ENCODE results near the gene SPTBN5.

- no peak for TF ChIP-seq CTCF (IDR thresholded peaks at IDR 0.05; ENCODE audit: low read depth, low read length, poor library complexity, severe bottlenecking)
- no peak for TF ChIP-seq EZH2phosphoT487 (IDR thresholded peaks at IDR 0.05; ENCODE audit: borderline replicate concordance, low read length)
Observed at GRCh38 chr15:41883484-41883825, 10.4 kb downstream of the SPTBN5 start.

All from DOHH2 (cell line).